Activated T-helper 1 cell treated with anti-CD3 and anti-CD28 coated beads, Interleukin-12 subunit alpha, Interleukin-12 subunit beta, Interleukin-2, Interleukin-4 antibody, amounts not matched to agents 30 ng/mL and 10 ng/mL and 1 ng/mL, durations not matched to agents 14 hours and 24 hours and 36 hours (primary cell): ENCODE measurements around the gene BHLHE41. TPM values are rescaled to one million over a fixed set of nuclear protein-coding genes. Genes with fewer than 3 reads are reported as not detected.

ENCODE experiments used
- DNase-seq: peaks from one replicate; pipeline ENCODE4 v3.0.0; 2021; ENCODE audit warnings: low spot score
- H3K27ac Mint-ChIP-seq: one replicate; pipeline ENCODE4 v1.8.0; 2021; ENCODE audit warnings: mild to moderate bottlenecking, mixed read lengths
- H3K27me3 Mint-ChIP-seq: one replicate; pipeline ENCODE4 v1.8.0; 2022; ENCODE audit warnings: mild to moderate bottlenecking, moderate library complexity, mixed read lengths; ENCODE audit not compliant: insufficient read depth
- H3K36me3 Mint-ChIP-seq: one replicate; pipeline ENCODE4 v1.8.0; 2021; ENCODE audit warnings: low read depth, mixed read lengths
- H3K4me1 Mint-ChIP-seq: one replicate; pipeline ENCODE4 v1.8.0; 2021; ENCODE audit warnings: low read depth, mixed read lengths
- H3K4me3 Mint-ChIP-seq: one replicate; pipeline ENCODE4 v1.8.0; 2021; ENCODE audit warnings: mild to moderate bottlenecking, moderate library complexity, mixed read lengths
- H3K9me3 Mint-ChIP-seq: one replicate; pipeline ENCODE4 v1.8.0; 2021; ENCODE audit warnings: mixed read lengths
- intact Hi-C: fragments of 100-400 bp; cut with micrococcal nuclease; formaldehyde crosslinking; loops from one replicate; pipeline ENCODE4 v1.15.1; 2024
- total RNA-seq: library from RNA; stranded (reverse); gene quantifications from 2 replicates; pipeline ENCODE4 v1.2.3, GENCODE V29; 2022

The BHLHE41 gene
- total RNA-seq, 1 donor from 2014 or later: not detected

- H3K27me3 Mint-ChIP-seq: peaks cover 15% of the 10 kb centered on the region
- no peaks in the 10 kb centered on the region for H3K36me3 Mint-ChIP-seq
- intact Hi-C loops: no loop called here
- no peak overlapping the region for H3K4me3 Mint-ChIP-seq
- DNase-seq: no peak
- H3K4me1 Mint-ChIP-seq: no peaks in the 10 kb centered on the region
- no peaks in the 10 kb centered on the region for H3K9me3 Mint-ChIP-seq
- no peak overlapping the region for H3K27ac Mint-ChIP-seq
These were observed 27.8 kb upstream of the BHLHE41 start for GRCh38 chr12:26152507-26153102.

- H3K4me1 Mint-ChIP-seq: no peaks in the 10 kb centered on the region
- H3K27ac Mint-ChIP-seq: no peak overlapping the region
- H3K4me3 Mint-ChIP-seq: no peak overlapping the region
- no peaks in the 10 kb centered on the region for H3K9me3 Mint-ChIP-seq
- H3K36me3 Mint-ChIP-seq: no peaks in the 10 kb centered on the region
- H3K27me3 Mint-ChIP-seq: peaks cover 19% of the 10 kb centered on the region
- intact Hi-C loops: no loop called here
- no peak for DNase-seq
These were observed 26.1 kb upstream of the BHLHE41 start for GRCh38 chr12:26150736-26151450.

- Mint-ChIP-seq H3K36me3 (no peaks in the 10 kb centered on the region), H3K4me3 (no peak overlapping the region), H3K4me1 (no peaks in the 10 kb centered on the region), H3K27me3 (peaks cover 16% of the 10 kb centered on the region), H3K27ac (no peak overlapping the region), H3K9me3 (no peaks in the 10 kb centered on the region)
- intact Hi-C loops: no loop called here
- no peak for DNase-seq
These were observed 25.2 kb upstream of the BHLHE41 start for GRCh38 chr12:26149968-26150500.

- Mint-ChIP-seq H3K36me3 (no peaks in the 10 kb centered on the region), H3K9me3 (no peaks in the 10 kb centered on the region), H3K27me3 (peaks cover 15% of the 10 kb centered on the region), H3K27ac (no peak overlapping the region), H3K4me3 (no peak overlapping the region), H3K4me1 (no peaks in the 10 kb centered on the region)
- no peak for DNase-seq
- intact Hi-C loops: no loop called here
These were observed 23.5 kb upstream of the BHLHE41 start for GRCh38 chr12:26148291-26148690.

- no peak for DNase-seq
- Mint-ChIP-seq H3K9me3 (no peaks in the 10 kb centered on the region), H3K27me3 (peaks cover 9% of the 10 kb centered on the region), H3K27ac (no peak overlapping the region), H3K36me3 (no peaks in the 10 kb centered on the region), H3K4me3 (no peak overlapping the region), H3K4me1 (no peaks in the 10 kb centered on the region)
- intact Hi-C loops: no loop called here
These were observed 18.5 kb upstream of the BHLHE41 start for GRCh38 chr12:26143291-26143690.

GRCh38 chr12:26138860-26139259 lies 14.0 kb upstream of the BHLHE41 start:
- H3K4me3 Mint-ChIP-seq: no peak overlapping the region
- no peaks in the 10 kb centered on the region for H3K9me3 Mint-ChIP-seq
- no peak for DNase-seq
- peaks cover 6% of the 10 kb centered on the region for H3K27me3 Mint-ChIP-seq
- no peaks in the 10 kb centered on the region for H3K36me3 Mint-ChIP-seq
- intact Hi-C loops: no loop called here
- H3K27ac Mint-ChIP-seq: no peak overlapping the region
- no peaks in the 10 kb centered on the region for H3K4me1 Mint-ChIP-seq

- intact Hi-C loops: no loop called here
- DNase-seq: no peak
- H3K4me1 Mint-ChIP-seq: no peaks in the 10 kb centered on the region
- H3K4me3 Mint-ChIP-seq: no peak overlapping the region
- peaks cover 14% of the 10 kb centered on the region for H3K27me3 Mint-ChIP-seq
- no peaks in the 10 kb centered on the region for H3K36me3 Mint-ChIP-seq
- no peak overlapping the region for H3K27ac Mint-ChIP-seq
- H3K9me3 Mint-ChIP-seq: no peaks in the 10 kb centered on the region
These were observed 11.9 kb upstream of the BHLHE41 start for GRCh38 chr12:26136688-26137087.

- Mint-ChIP-seq H3K9me3 (no peaks in the 10 kb centered on the region), H3K36me3 (no peaks in the 10 kb centered on the region)
These were observed 10.7 kb upstream of the BHLHE41 start for GRCh38 chr12:26135571-26135970.

GRCh38 chr12:26135010-26135420 lies 10.2 kb upstream of the BHLHE41 start:
- DNase-seq: no peak
- H3K27ac Mint-ChIP-seq: no peak overlapping the region
- H3K4me3 Mint-ChIP-seq: no peak overlapping the region
- H3K36me3 Mint-ChIP-seq: no peaks in the 10 kb centered on the region
- H3K9me3 Mint-ChIP-seq: no peaks in the 10 kb centered on the region
- H3K4me1 Mint-ChIP-seq: no peaks in the 10 kb centered on the region
- intact Hi-C loops: no loop called here
- peaks cover 20% of the 10 kb centered on the region for H3K27me3 Mint-ChIP-seq

More at GRCh38 chr12:26135571-26135970, 10.7 kb upstream of the BHLHE41 start:
- no peak for DNase-seq
- Mint-ChIP-seq H3K4me3 (no peak overlapping the region), H3K27me3 (peaks cover 15% of the 10 kb centered on the region), H3K27ac (no peak overlapping the region), H3K4me1 (no peaks in the 10 kb centered on the region)
- intact Hi-C loops: no loop called here

GRCh38 chr12:26134540-26134939 lies 9.7 kb upstream of the BHLHE41 start:
- intact Hi-C loops: no loop called here
- Mint-ChIP-seq H3K9me3 (no peaks in the 10 kb centered on the region), H3K36me3 (no peaks in the 10 kb centered on the region), H3K4me3 (no peak overlapping the region), H3K27ac (no peak overlapping the region), H3K27me3 (peaks cover 23% of the 10 kb centered on the region), H3K4me1 (no peaks in the 10 kb centered on the region)
- no peak for DNase-seq

- H3K27me3 Mint-ChIP-seq: peaks cover 29% of the 10 kb centered on the region
- H3K36me3 Mint-ChIP-seq: no peaks in the 10 kb centered on the region
- DNase-seq: no peak
- intact Hi-C loops: no loop called here
- H3K9me3 Mint-ChIP-seq: no peaks in the 10 kb centered on the region
- no peak overlapping the region for H3K4me3 Mint-ChIP-seq
- H3K4me1 Mint-ChIP-seq: no peaks in the 10 kb centered on the region
- no peak overlapping the region for H3K27ac Mint-ChIP-seq
These were observed 8.7 kb upstream of the BHLHE41 start for GRCh38 chr12:26133521-26133920.

- H3K4me1 Mint-ChIP-seq: no peaks in the 10 kb centered on the region
- H3K27me3 Mint-ChIP-seq: peaks cover 36% of the 10 kb centered on the region
- no peaks in the 10 kb centered on the region for H3K36me3 Mint-ChIP-seq
- DNase-seq: no peak
- H3K27ac Mint-ChIP-seq: no peak overlapping the region
- intact Hi-C loops: no loop called here
- H3K9me3 Mint-ChIP-seq: no peaks in the 10 kb centered on the region
- H3K4me3 Mint-ChIP-seq: no peak overlapping the region
These were observed 8.0 kb upstream of the BHLHE41 start for GRCh38 chr12:26132866-26133265.

- Mint-ChIP-seq H3K4me1 (peaks cover 8% of the 10 kb centered on the region), H3K27ac (no peak overlapping the region), H3K27me3 (peaks cover 45% of the 10 kb centered on the region), H3K36me3 (no peaks in the 10 kb centered on the region), H3K9me3 (no peaks in the 10 kb centered on the region), H3K4me3 (no peak overlapping the region)
- DNase-seq: no peak
- intact Hi-C loops: no loop called here
These were observed 7.1 kb upstream of the BHLHE41 start for GRCh38 chr12:26131936-26132335.
